Cardiac fibroblast (primary cell): Measurements from ENCODE around the gene MCF2L.
A peak's percentile ranks its signal among the peaks of the same experiment; 100 is the strongest.
"Not testable (repeated sequence)": the region's sequence is repeated elsewhere in the genome, so short reads cannot be mapped to it uniquely, and the experiment has no call there.

Experiments used
- DNase-seq, 2 donors: peaks; one replicate each; pipeline versions ENCODE4 v3.0.0 to v3.0.0-alpha.2; 2010; ENCODE audit warnings: low read depth in 2 of 2
- H3K4me3 ChIP-seq, 2 donors: replicated peaks in 1 of 2; 1 replicate in 1 of 2; 2 replicates in 1 of 2; pipeline ENCODE4 v1.5.1; 2011; ENCODE audit warnings: low read depth in 2 of 2, low read length in 2 of 2, mild to moderate bottlenecking in 2 of 2, moderate library complexity in 1 of 2
- TF ChIP-seq, protein P1 (sequence below): IDR thresholded peaks from one replicate; pipeline ENCODE4 v1.5.1; 2011; ENCODE audit warnings: low read depth, mild to moderate bottlenecking, low read length, inconsistent platforms

The MCF2L gene

DNA sequence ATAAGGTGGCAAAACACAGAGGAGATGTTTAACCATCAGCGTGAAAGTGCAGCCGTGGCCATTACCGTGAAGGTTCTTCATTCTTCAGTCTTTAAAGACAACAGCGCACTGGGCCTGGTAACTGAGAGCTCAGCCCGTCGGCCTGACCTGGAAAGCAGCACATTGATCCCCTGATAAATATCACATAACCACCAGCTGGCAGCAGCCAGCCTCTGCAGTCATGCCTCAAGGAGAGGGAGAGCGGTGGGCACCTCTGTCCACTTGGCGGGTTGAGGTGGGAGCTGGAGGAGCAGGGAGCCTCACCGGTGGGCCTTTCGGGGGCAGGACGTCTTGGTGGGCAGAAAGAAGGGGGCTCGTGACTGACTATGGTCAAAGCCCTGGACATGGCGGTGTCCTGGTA is 58.1 kb downstream of the MCF2L start:
- H3K4me3 ChIP-seq, result no peak overlapping the region
- no peak for DNase-seq
- TF ChIP-seq, protein P1, sequence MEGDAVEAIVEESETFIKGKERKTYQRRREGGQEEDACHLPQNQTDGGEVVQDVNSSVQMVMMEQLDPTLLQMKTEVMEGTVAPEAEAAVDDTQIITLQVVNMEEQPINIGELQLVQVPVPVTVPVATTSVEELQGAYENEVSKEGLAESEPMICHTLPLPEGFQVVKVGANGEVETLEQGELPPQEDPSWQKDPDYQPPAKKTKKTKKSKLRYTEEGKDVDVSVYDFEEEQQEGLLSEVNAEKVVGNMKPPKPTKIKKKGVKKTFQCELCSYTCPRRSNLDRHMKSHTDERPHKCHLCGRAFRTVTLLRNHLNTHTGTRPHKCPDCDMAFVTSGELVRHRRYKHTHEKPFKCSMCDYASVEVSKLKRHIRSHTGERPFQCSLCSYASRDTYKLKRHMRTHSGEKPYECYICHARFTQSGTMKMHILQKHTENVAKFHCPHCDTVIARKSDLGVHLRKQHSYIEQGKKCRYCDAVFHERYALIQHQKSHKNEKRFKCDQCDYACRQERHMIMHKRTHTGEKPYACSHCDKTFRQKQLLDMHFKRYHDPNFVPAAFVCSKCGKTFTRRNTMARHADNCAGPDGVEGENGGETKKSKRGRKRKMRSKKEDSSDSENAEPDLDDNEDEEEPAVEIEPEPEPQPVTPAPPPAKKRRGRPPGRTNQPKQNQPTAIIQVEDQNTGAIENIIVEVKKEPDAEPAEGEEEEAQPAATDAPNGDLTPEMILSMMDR, result no peak

DNA sequence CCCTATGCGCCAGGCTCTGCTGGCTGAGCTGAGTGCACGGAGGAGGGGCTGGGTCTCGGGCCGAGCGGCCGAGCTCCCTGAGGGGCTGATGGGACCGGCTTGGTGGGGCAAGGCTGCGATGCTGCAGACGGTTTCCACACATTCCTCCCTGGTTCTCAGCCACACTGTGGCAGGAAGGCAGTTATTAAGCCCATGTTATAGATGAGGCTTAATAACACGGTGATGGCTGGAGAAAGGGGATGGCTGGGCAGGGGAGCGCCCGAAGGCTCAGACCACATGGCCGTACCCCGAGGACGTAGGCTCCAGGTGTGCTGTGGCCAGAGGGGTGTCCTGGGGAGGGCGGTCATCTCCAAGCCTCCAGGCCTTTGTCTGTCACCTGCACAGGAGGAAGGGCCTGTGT is 58.6 kb downstream of the MCF2L start:
- no peak for DNase-seq
- TF ChIP-seq, protein P1, result no peak
- H3K4me3 ChIP-seq, result no peak overlapping the region

GRCh38 chr13:113028336-113029060 is 59.5 kb downstream of the MCF2L start:
- DNase-seq, result no peak
- TF ChIP-seq, protein P1, result no peak
- no peak overlapping the region for H3K4me3 ChIP-seq

GRCh38 chr13:113029061-113029445 is 60.0 kb downstream of the MCF2L start:
- TF ChIP-seq, protein P1, result no peak
- no peak for DNase-seq
- no peak overlapping the region for H3K4me3 ChIP-seq

- TF ChIP-seq, protein P1, result peak; percentile 93
- H3K4me3 ChIP-seq, result no peak overlapping the region
- DNase-seq, result peak; percentile 16 to 19
These were observed 60.7 kb downstream of the MCF2L start for GRCh38 chr13:113029487-113030258.

GRCh38 chr13:113030259-113030640 is 61.2 kb downstream of the MCF2L start:
- not testable (repeated sequence) for DNase-seq, H3K4me3 ChIP-seq

DNA sequence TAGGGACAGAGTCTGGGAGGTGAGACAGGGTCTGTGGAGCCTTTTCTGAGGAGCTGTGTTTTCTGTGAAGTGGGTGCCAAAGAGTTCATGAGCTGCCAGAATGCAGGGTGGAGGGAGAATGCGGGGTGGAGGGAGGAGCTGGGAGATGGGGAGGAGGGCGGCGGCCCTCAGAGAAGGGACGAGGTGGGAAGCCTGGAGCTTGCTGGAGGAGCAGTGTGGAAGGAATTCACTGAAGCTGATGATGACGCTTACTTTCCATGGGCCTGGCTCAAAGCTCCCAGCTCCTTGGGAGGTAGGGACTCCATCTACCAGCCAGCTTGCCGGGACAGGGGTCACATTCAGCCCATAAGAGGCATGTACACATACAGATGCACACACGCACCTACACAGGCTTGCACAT is 62.5 kb downstream of the MCF2L start:
- DNase-seq, result no peak
- H3K4me3 ChIP-seq, result no peak overlapping the region
- TF ChIP-seq, protein P1, result no peak
